Neural progenitor cell (in vitro differentiated cells): ENCODE results near the gene CPSF7.

Experiments used
- CTCF ChIP-seq: fragments of 200-600 bp; sonication (generic); IDR thresholded peaks from 2 replicates; pipeline ENCODE4 v1.5.1; 2017; ENCODE audit warnings: antibody characterized with exemption, mild to moderate bottlenecking
- EZH2 ChIP-seq: fragments of 200-600 bp; sonication (generic); IDR thresholded peaks from 2 replicates; pipeline ENCODE4 v1.6.1; 2017; ENCODE audit warnings: antibody characterized with exemption, mild to moderate bottlenecking, moderate library complexity
- EZH2phosphoT487 ChIP-seq: fragments of 200-600 bp; sonication (generic); IDR thresholded peaks from 2 replicates; pipeline ENCODE4 v1.6.1; 2017; ENCODE audit warnings: antibody characterized with exemption

- no peak for TF ChIP-seq CTCF
- no peak for TF ChIP-seq EZH2phosphoT487
- TF ChIP-seq EZH2 = no peak
These were observed 23.9 kb upstream of the CPSF7 start for GRCh38 chr11:61453695-61454094.
